Measurements from ENCODE around the gene AGAP1. TPM values are rescaled to one million over a fixed set of nuclear protein-coding genes. Genes with fewer than 3 reads are reported as not detected.

The AGAP1 gene
- polyA plus RNA-seq, 10 donors: 24.0 to 34.1 (median 27.4) TPM

- DNase-seq: no peak
Measured at GRCh38 chr2:235960011-235960715, 466.3 kb downstream of the AGAP1 start.

GRCh38 chr2:235960716-235961640 lies 467.1 kb downstream of the AGAP1 start:
- no peak for DNase-seq

GRCh38 chr2:235961711-235962110 lies 467.9 kb downstream of the AGAP1 start:
- no peak for DNase-seq

DNA sequence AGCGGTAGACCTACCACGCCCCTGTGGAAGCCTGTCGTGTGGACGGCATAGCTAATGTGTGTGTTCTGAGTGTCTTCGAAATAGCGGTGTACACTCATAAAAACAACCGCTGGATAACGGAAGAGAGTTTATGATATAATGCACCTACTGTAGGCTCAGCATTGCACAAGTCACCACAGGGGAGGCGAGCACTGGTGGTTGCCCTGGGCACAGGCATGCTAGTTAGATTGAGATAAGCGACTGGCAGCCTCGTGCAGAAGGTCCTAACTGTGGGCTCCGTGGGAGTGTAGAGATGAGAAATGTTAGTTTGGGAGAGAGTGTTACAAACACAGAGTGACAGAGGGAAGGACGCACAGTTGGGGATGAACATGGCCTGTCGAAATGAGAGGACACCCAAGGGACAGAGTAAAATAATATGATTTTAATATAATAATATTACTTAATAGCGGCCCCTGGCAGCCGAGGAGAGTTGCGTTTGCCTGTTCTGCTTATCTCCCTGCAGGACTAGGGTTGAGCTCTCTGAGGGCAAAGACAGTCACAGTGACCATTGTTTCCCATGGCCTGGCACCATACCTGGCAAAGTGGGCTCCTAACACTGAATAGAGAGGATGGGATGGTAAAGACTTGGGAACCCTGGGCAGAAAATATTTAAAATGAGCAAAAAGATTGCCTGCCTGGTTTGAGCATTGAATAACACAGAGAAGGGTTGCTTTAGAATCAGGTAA lies 470.2 kb downstream of the AGAP1 start:
- DNase-seq: no peak

GRCh38 chr2:235964787-235965390 lies 471.0 kb downstream of the AGAP1 start:
- DNase-seq: no peak

GRCh38 chr2:235966396-235966795 lies 472.6 kb downstream of the AGAP1 start:
- DNase-seq: no peak

DNA sequence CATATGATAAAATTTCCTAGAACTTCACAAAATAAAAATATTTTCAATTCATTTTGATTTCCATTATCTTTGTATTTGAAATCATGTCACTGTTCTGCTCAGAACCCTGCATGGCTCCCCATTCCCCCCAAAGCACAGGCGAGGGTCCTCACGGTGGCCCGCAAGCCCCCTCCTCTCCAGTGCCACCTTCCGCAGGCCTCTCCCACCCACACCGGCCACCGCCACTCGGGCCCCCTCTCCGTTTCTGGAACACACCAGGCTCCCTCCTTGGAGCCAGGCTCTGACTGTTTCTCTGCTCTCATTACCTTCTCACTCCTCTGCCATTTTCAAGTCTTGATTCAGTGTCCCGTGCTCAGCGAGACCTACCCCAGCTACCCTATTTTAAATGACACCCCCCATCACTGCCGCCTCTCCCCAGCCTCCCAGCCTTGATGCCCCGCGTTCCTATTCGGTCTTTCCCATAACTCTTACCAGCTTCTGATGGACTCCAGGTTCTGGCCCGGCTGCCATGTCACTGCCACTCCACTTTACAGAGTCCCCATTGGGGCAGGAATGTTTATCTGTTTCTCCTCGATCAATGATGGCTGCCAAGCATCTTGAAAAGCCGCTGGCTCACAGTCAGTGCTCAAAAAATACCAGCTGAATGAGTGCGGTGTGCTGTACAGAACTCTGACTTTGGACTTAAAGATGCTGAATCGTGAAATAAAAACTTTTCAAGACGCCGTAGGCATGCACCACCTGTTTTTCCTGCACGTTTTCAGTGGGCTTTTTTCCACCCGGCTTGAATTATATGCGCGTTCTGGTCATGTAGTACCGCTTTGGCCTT lies 473.3 kb downstream of the AGAP1 start:
- DNase-seq: no peak

DNA sequence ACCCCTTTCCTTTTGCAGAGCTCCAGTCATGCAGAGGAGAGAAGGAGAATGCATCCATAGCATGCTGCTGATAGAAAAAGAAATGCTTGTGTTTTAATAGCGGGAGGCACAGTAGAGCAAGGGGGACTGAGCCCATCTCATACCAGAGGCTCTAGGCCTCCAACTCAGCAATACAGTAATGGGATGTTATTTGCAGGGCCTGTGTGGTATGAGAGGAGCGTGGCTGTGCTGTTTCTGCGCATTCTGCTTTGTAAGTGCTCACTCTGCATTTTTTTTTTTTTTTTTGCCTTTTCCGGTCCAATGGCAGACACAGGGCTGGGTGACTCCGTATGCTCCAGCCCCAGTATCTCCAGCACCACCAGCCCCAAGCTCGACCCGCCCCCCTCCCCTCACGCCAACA lies 474.3 kb downstream of the AGAP1 start:
- DNase-seq: no peak

- DNase-seq: no peak
Measured at GRCh38 chr2:235968616-235969324, 474.9 kb downstream of the AGAP1 start.

GRCh38 chr2:235970204-235971040 lies 476.6 kb downstream of the AGAP1 start:
- DNase-seq: no peak

GRCh38 chr2:235976516-235976915 lies 482.7 kb downstream of the AGAP1 start:
- DNase-seq: no peak

DNA sequence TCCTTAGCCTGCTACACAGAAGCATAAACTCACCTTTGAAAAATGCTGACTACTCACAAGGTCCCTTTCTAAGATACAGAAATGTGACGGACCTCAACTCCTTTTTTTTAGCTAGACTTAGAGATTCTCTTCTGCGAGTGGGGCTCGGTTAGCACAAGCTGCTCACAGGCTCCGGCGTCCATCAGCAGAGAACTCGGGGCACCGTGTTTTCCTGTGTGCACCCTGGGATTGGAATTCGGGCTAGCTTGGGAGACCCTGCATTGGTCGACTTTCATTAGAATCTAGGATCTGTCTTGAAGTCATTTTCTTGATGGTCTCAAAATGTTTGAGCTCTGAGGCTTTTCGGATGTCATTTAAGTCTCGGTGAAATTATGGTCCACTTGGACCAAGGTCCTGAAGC lies 483.1 kb downstream of the AGAP1 start:
- no peak for DNase-seq

DNA sequence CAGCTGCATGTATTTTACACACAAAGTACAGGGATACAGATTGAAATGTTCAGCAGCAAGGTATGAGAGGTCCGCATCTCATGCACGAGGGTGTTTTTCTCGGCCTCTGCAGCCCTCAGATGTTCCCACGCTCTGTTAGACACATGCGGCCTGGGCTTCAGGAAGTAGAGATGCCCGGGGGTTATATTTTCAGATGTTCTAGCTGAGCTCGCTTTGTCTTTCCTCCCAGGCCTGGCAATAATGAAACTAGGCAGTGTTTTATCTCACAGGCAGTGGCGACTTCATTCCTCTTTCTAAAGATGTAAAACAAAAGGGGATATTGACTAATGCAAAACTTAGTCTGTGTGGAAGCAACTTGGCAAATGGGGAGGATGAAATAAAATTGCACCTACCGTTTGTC lies 483.6 kb downstream of the AGAP1 start:
- DNase-seq: no peak

DNA sequence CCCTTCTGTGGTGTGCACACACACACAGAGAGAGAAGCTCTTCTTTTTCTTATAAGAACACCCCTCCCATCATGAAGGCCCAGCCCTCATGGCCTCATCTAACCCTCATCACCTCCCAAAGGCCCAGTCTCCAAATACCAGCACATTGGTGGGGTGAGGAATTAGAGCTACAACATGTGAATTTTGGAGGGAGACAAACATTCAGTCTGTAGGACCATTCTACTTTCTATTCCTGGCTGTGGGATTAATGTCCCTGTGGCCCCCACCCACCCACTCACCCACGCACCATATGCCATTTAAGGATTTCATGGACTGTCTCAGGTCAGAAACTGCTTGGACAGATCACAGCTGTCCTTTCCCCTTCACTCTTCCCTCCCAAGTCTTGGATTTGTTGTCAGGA lies 484.2 kb downstream of the AGAP1 start:
- DNase-seq: no peak

- no peak for DNase-seq
Measured at GRCh38 chr2:235979037-235979436, 485.2 kb downstream of the AGAP1 start.

DNA sequence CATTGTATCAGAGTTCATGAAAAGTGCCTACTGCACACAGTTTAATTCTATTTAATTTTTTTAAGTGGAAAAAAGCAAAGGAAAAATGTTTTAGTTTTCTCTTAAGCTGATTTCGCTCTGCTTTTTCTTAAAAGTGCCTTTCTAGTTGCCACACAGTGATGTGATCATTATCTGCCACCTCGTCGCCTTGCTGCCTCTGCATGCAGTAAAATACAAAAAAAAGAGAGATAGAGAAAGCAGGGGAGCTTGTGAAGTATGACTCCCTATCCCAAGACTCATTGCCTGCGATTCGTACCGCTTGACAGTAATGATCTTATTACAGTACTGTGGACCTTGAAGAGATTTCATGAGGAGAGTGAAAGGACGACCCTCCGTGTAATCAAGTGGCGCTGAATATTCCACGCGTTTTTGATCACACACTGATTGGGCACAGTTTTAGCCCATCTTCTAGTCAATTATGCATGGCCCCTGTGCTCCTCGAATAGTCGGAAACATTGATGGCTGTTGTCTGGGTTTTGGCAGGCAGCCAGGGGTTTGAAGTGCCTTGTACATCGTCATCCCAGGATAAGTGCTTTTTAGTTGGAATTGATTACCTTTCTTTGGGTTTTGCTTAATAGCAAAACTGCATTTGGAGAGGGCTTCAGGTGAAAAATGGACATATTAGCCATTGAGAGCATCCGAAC lies 486.1 kb downstream of the AGAP1 start:
- no peak for DNase-seq

DNA sequence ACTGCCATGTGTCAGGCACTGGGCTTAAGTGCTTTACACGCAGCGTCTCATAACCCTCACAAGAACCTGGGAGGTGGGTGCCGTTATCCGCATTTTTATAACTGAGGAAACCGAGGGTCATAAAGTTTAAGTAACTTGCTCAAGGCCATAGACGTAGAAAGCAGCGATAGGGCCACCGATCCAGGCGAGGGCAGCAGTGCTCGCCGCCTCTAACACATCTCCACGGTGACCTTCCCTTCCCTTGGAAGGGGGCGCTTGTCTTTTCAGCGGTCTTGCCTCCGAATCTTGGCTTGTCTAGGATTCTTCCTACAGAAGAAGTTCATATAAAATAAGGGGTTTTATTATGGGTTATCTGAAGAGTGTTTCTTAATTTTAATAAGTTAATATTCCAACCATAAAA lies 487.8 kb downstream of the AGAP1 start:
- no peak for DNase-seq

GRCh38 chr2:235983016-235983415 lies 489.2 kb downstream of the AGAP1 start:
- no peak for DNase-seq

GRCh38 chr2:235984552-235984951 lies 490.7 kb downstream of the AGAP1 start:
- DNase-seq: no peak

Data from muscle of back (tissue), 11 donors.